Transverse colon (tissue), 4 donors: Measurements from ENCODE around the gene RSPO4.

Experiments
- EP300 ChIP-seq: sonication (generic); formaldehyde crosslinking; IDR thresholded peaks from one replicate; pipeline ENCODE4 v1.6.1; 2017; ENCODE audit warnings: antibody characterized with exemption, low read depth
- POLR2A ChIP-seq: fragments of 450-650 bp; IDR thresholded peaks from one replicate; pipeline ENCODE4 v1.6.1; 2016; ENCODE audit warnings: antibody characterized with exemption, mild to moderate bottlenecking, moderate library complexity
- POLR2AphosphoS5 ChIP-seq, 3 donors: sonication (generic); formaldehyde crosslinking; IDR thresholded peaks; one replicate each; pipeline ENCODE4 v1.6.1; 2016; ENCODE audit warnings: antibody characterized with exemption in 3 of 3
- TF ChIP-seq, protein P1 (sequence below), 5 experiments: fragments of 200-600 bp in 3 of 5; fragments of 450-650 bp in 2 of 5; sonication (generic) in 3 of 5; IDR thresholded peaks; 1 replicate in 2 of 5; 2 replicates in 3 of 5; pipeline ENCODE4 v1.5.1; 2016 to 2017; ENCODE audit warnings: antibody characterized with exemption in 5 of 5, inconsistent platforms in 3 of 5, mild to moderate bottlenecking in 2 of 5, moderate library complexity in 1 of 5

DNA sequence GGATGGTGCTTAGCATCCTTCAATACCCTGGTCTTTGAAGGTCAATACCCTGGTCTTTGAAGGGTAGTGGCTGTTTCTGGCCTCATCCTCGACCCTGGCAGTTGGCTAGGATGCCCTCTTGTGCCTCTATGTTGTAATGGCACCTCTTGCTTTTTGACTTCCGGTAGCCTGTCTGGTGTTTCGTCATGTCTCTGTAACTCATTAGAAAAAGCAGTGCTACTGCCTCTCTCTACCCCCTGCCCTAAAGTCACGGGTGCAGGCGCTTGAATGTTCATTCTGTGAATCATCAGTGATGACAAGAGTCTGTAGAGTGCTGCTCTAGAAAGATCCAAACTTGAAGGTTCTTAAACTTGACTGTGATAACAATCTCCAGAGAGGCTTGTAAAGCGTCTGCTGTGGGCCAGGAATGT lies 28.3 kb downstream of the RSPO4 start:
- TF ChIP-seq, protein P1, sequence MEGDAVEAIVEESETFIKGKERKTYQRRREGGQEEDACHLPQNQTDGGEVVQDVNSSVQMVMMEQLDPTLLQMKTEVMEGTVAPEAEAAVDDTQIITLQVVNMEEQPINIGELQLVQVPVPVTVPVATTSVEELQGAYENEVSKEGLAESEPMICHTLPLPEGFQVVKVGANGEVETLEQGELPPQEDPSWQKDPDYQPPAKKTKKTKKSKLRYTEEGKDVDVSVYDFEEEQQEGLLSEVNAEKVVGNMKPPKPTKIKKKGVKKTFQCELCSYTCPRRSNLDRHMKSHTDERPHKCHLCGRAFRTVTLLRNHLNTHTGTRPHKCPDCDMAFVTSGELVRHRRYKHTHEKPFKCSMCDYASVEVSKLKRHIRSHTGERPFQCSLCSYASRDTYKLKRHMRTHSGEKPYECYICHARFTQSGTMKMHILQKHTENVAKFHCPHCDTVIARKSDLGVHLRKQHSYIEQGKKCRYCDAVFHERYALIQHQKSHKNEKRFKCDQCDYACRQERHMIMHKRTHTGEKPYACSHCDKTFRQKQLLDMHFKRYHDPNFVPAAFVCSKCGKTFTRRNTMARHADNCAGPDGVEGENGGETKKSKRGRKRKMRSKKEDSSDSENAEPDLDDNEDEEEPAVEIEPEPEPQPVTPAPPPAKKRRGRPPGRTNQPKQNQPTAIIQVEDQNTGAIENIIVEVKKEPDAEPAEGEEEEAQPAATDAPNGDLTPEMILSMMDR (IDR thresholded peaks at IDR 0.05): peak in 4 of 5 experiments; percentile 20 to 41 (median 26)
- TF ChIP-seq POLR2A: no peak
- no peak for TF ChIP-seq POLR2AphosphoS5 (IDR thresholded peaks at IDR 0.05)
- TF ChIP-seq EP300: no peak
